SKM-1 (cell line): Measurements from ENCODE around the gene NUTF2.
"Not testable (repeated sequence)": the region's sequence is repeated elsewhere in the genome, so short reads cannot be mapped to it uniquely, and the experiment has no call there.

ENCODE experiments used
- DNase-seq: peaks from one replicate; lab custom pipeline; 2025; ENCODE audit not compliant: unreplicated experiment; lab: John Stamatoyannopoulos, UW

NUTF2 gene

GRCh38 chr16:67883146-67883871, 36.6 kb downstream of the NUTF2 start:
- DNase-seq: peak; percentile 9

DNA sequence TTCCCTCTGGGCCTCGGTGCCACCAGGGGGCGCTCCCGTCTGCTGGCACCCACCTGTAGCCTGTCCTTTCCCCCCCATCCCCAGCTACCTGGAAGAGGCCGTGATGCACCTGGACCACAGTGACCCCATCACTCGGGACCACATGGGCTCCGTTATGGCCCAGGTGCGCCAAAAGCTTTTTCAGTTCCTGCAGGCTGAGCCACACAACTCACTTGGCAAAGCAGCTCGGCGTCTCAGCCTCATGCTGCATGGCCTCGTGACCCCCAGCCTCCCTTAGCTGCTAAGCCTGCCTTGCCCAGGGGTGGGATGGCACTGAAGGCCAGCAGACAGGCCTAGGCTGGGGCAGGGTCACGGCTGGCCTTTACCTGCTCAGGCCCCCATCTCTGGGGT, 37.1 kb downstream of the NUTF2 start:
- no peak for DNase-seq

GRCh38 chr16:67884684-67885083, 38.0 kb downstream of the NUTF2 start, which contains the start of gene NRN1L:
Gene NRN1L, plus strand, starts transcription at chr16:67884885. Its CDS starts 19 bp downstream, at chr16:67884904.
- no peak for DNase-seq

- no peak for DNase-seq
Measured at GRCh38 chr16:67885545-67885944, 38.8 kb downstream of the NUTF2 start.

- no peak for DNase-seq
Measured at GRCh38 chr16:67885976-67886375, 39.2 kb downstream of the NUTF2 start.

DNA sequence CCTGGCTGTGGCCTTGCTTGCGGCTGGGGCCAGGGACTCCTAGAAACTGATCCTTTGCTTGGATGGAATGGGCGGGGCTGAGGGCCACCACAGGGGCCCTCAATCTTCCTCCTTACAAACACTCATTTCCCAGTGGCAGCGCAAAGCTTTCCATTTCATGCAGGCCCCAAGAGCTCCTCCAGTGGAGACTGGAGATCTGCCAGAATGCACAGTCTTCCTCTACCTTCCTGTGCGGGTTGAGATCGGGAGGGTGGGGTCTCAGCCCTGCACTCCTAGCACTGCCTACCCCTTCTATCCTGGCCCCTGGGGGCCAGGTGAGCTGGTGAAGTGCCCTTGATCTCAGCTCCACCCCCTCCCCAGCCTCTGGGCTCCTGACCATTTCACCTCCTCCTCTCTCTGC, 39.7 kb downstream of the NUTF2 start:
- no peak for DNase-seq

GRCh38 chr16:67888331-67888730, 41.6 kb downstream of the NUTF2 start:
- DNase-seq: no peak

GRCh38 chr16:67892375-67892774, 45.6 kb downstream of the NUTF2 start:
- DNase-seq: no peak

DNA sequence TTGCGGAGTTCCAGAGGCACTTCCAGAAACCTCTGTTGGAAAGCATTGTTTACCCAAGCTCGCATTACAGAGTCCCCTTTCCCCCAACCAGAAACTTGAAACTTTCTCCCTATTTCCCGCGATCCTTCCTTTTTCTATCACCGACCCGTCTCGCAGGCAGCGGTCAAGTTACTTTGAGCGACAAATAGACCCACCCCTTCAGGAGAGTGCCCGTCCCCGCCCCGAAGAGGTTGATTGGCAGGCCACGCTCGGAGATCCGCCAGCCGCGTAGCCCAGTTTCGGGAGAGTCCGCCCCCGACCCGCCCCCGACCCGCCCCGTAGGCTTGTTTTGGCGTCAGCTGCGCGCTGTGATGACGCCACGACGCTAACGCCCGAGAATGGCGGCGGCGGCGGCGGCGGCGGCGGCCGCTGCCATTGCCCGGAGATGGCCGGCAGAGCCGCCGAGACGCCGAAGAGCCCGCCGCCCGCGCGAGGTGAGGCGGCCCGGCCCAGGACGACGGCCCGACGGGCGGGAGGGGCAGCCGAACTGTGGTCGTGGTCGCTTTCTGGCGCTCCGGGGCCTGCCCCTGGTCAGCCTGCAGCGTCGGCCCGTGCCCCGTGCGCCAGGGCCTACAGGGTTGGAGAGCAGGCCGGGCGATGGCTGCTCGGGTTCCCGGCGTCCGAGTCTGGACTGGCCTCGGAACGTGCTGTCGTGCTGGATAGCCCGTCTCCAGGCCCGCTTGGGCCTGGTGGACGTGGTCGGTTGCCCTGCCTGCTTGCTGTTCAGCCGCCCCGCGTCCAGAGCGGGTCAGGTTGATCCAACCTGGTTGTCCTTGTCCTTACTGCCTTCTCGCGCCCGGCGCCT, 46.4 kb downstream of the NUTF2 start, which contains the start of gene PSKH1:
Gene PSKH1, plus strand, starts transcription at position 356 of the 844 bp plus-strand sequence. CDS start 15,496 bp downstream, outside the sequence.
- DNase-seq: peak; percentile 97

DNA sequence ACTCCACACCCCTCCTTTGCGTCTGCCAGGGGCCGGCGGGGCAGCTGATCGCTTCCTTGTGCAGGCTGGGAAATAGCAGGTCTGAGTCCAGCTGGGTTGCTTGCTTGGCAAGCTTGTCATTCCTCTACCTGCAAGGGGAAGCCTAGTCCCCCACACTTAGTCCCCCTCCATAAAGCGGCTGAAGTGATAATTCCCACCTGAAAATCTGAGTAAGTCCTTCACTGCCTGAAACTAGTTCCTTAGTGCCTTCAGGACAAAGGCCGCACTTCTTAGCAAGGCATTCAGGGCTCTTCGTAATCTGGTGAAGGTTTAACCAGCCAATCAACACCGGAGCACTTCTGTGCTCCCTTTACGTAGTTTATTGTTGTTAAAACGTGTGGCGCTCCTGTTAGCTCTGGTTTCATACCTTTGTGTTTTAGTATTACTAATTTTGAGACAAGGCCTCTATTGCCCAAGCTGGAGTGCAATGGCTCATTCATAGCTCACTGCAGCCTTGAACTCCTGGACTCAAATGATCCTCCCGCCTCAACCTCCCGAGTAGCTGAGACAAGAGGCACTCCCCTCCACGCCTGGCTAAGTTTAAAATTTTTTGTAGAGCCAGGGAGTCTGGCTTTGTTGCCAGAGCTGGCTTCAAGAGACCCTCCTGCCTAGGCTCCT, 47.1 kb downstream of the NUTF2 start:
- no peak for DNase-seq

GRCh38 chr16:67897231-67897630, 50.5 kb downstream of the NUTF2 start:
- DNase-seq: no peak

GRCh38 chr16:67901734-67902133, 55.0 kb downstream of the NUTF2 start:
- no peak for DNase-seq

- no peak for DNase-seq
Measured at GRCh38 chr16:67902831-67903230, 56.1 kb downstream of the NUTF2 start.

GRCh38 chr16:67907397-67908180, 60.9 kb downstream of the NUTF2 start:
- no peak for DNase-seq

- no peak for DNase-seq
Measured at GRCh38 chr16:67909056-67909742, 62.5 kb downstream of the NUTF2 start.

- no peak for DNase-seq
Measured at GRCh38 chr16:67910158-67910557, 63.4 kb downstream of the NUTF2 start.

GRCh38 chr16:67914758-67915495, 68.2 kb downstream of the NUTF2 start:
- no peak for DNase-seq

DNA sequence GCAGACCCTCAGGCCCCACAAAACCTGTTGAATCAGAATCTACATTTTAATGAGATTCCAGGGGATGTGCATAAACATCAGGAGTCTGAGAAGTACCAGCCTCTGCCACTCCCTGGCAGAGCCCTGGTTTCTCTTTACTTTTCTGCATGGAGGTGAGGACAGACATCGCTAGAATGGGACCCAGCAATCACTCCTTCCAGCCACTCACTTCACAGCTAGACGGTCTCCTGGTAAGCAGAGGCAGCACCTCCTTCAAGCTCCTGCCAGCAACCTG, 68.7 kb downstream of the NUTF2 start:
- not testable (repeated sequence) for DNase-seq

DNA sequence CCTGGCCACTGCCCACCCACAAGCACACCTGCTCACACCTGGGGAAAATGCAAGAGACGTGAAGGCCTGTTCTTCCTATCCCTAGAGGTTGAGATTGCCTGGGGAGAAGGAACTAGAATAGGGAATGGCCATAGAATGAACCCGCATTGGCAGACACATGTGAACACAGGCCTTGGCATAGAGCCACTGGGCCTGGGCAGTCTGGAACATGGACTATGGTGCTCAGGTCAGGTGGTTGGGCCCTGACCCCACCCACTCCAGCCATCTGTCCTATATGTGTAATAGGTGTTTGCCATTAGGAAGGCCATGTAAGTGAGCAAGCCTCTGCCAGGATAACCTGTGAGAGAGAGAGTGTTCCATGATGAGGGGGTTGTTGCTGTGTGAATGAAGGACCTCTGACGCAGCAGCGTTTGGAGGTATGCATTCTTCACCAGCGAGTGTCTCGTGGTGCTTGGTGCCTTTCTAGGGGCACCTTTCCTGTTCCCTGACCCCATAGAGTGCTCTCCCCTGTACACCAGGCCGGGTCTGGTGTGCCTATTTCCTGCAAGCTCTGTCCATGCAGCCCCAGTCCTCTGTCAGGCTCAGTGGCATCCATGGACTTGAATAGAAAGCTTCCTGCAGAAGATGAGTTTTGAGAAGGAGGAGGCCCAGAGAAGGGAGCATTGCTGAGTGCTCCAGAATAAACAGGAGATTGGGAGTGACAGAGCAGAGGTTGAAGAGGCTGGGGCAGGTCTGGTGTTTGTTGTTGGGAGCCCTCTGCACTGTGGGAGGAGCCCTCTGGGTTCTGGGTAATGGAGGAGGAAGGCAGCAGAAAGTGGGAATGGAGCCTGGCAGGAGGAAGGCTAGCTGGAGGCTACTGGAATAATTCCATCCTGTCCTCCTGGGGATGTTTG, 69.3 kb downstream of the NUTF2 start:
- no peak for DNase-seq
